ENCODE measurements around the gene ZSWIM1. TPM values are rescaled to one million over a fixed set of nuclear protein-coding genes. Genes with fewer than 3 reads are reported as not detected.

ZSWIM1 gene
- total and polyA plus RNA-seq, 2 of the 13 experiments (the other 11 are each of a cell fraction or from before 2014, with no cell fraction given): 9.5 to 11.7 TPM

DNA sequence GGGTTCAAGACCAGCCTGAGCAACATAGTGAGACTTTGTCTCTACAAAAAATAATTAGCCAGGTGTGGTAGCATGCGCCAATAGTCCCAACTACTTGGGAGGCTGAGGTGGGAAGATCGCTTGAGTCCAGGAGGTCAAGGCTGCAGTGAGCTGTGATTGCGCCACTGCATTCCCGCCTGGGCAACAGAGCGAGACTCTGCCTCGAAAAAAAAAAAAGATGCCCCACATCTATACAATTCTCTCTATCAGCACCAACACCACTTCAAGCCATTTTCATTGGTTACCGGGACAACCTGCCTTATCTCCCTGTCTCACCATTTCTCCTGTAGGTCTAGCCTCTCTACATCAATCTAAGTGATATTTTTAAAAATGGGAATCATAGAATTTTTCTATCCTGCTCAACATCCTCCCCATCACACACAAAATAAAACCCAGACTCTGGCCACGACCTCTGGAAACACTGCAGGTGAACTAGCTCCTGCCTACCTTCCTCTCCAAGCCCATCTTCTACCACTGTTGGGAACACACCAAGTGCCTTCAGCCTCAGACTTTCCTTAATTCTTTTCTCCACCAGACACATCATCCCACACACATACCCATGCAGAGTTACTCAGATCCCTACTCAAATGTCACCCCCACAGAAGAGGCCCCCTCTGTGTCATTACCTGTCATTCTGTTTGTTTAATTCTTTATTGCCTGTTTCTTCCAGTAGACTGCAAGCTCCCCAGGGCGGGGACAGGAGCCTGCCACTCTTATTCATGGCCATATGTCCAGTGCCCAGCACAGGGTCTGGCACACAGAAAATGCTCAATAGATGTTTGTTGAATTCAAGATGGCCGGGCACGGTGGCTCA is 40.5 kb downstream of the ZSWIM1 start (continued):
- TF ChIP-seq, protein P1, sequence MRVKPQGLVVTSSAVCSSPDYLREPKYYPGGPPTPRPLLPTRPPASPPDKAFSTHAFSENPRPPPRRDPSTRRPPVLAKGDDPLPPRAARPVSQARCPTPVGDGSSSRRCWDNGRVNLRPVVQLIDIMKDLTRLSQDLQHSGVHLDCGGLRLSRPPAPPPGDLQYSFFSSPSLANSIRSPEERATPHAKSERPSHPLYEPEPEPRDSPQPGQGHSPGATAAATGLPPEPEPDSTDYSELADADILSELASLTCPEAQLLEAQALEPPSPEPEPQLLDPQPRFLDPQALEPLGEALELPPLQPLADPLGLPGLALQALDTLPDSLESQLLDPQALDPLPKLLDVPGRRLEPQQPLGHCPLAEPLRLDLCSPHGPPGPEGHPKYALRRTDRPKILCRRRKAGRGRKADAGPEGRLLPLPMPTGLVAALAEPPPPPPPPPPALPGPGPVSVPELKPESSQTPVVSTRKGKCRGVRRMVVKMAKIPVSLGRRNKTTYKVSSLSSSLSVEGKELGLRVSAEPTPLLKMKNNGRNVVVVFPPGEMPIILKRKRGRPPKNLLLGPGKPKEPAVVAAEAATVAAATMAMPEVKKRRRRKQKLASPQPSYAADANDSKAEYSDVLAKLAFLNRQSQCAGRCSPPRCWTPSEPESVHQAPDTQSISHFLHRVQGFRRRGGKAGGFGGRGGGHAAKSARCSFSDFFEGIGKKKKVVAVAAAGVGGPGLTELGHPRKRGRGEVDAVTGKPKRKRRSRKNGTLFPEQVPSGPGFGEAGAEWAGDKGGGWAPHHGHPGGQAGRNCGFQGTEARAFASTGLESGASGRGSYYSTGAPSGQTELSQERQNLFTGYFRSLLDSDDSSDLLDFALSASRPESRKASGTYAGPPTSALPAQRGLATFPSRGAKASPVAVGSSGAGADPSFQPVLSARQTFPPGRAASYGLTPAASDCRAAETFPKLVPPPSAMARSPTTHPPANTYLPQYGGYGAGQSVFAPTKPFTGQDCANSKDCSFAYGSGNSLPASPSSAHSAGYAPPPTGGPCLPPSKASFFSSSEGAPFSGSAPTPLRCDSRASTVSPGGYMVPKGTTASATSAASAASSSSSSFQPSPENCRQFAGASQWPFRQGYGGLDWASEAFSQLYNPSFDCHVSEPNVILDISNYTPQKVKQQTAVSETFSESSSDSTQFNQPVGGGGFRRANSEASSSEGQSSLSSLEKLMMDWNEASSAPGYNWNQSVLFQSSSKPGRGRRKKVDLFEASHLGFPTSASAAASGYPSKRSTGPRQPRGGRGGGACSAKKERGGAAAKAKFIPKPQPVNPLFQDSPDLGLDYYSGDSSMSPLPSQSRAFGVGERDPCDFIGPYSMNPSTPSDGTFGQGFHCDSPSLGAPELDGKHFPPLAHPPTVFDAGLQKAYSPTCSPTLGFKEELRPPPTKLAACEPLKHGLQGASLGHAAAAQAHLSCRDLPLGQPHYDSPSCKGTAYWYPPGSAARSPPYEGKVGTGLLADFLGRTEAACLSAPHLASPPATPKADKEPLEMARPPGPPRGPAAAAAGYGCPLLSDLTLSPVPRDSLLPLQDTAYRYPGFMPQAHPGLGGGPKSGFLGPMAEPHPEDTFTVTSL (CRISPR knock-in tag; IDR thresholded peaks at IDR 0.05; ENCODE audit: borderline replicate concordance): no peak
- no peak for TF ChIP-seq IRX3 (CRISPR knock-in tag; IDR thresholded peaks at IDR 0.05; ENCODE audit: borderline replicate concordance, low read depth)
- TF ChIP-seq KDM6A (CRISPR knock-in tag; IDR thresholded peaks at IDR 0.05; ENCODE audit: low read depth): no peak
- no peak for TF ChIP-seq MED8 (CRISPR knock-in tag; IDR thresholded peaks at IDR 0.05; ENCODE audit: insufficient replicate concordance)
- no peak for TF ChIP-seq ZUFSP (CRISPR knock-in tag; IDR thresholded peaks at IDR 0.05; ENCODE audit: borderline replicate concordance)
- no peak for TF ChIP-seq DNMT3B (CRISPR knock-in tag; conservative IDR thresholded peaks at IDR 0.05)
- TF ChIP-seq ZNF451 (CRISPR knock-in tag; IDR thresholded peaks at IDR 0.05): no peak
- no peak for TF ChIP-seq ZFP90 (CRISPR knock-in tag; IDR thresholded peaks at IDR 0.05; ENCODE audit: borderline replicate concordance)
- TF ChIP-seq HIVEP1 (CRISPR knock-in tag; IDR thresholded peaks at IDR 0.05): no peak
- TF ChIP-seq MXI1 (IDR thresholded peaks at IDR 0.05; ENCODE audit: borderline replicate concordance, low read depth, low read length): no peak
- no peak for TF ChIP-seq RBM39 (IDR thresholded peaks at IDR 0.05; ENCODE audit: low read depth, low read length, poor library complexity, severe bottlenecking)
- TF ChIP-seq SP140L (CRISPR knock-in tag; IDR thresholded peaks at IDR 0.05; ENCODE audit: borderline replicate concordance): no peak
- TF ChIP-seq FOXA1 (IDR thresholded peaks at IDR 0.05): no peak
- TF ChIP-seq FOXA1 (CRISPR knock-in tag; IDR thresholded peaks at IDR 0.05): no peak
- TF ChIP-seq KLF9 (CRISPR knock-in tag; IDR thresholded peaks at IDR 0.05; ENCODE audit: low read depth): no peak
- TF ChIP-seq ZNF503 (CRISPR knock-in tag; IDR thresholded peaks at IDR 0.05): no peak
- TF ChIP-seq ZNF556 (CRISPR knock-in tag; IDR thresholded peaks at IDR 0.05; ENCODE audit: borderline replicate concordance): peak; percentile 62; the same call in 1 of the 2 replicates
- no peak for TF ChIP-seq ZNF883 (CRISPR knock-in tag; IDR thresholded peaks at IDR 0.05; ENCODE audit: not compliant biosample characterization)
- TF ChIP-seq MAFG (CRISPR knock-in tag; IDR thresholded peaks at IDR 0.05): 0 out of 2 replicates have a peak, but pooled peaks have one; percentile 15
- no peak for TF ChIP-seq ZNF547 (CRISPR knock-in tag; IDR thresholded peaks at IDR 0.05)
- no peak for TF ChIP-seq HNRNPL (IDR thresholded peaks at IDR 0.05; ENCODE audit: low read depth, low read length)
